GM12875 (cell line): Measurements from ENCODE around the gene OR4D9.

Experiments used
- H3K4me3 ChIP-seq: one replicate; pipeline ENCODE4 v1.5.1; 2011; ENCODE audit warnings: low read depth, low read length, control low read depth
- TF ChIP-seq, protein P1 (sequence below): IDR thresholded peaks from 2 replicates; pipeline ENCODE4 v1.5.1; 2011; ENCODE audit warnings: low read depth, mild to moderate bottlenecking, control low read depth, inconsistent platforms, low read length, moderate library complexity, borderline replicate concordance; ENCODE audit not compliant: insufficient read depth

The OR4D9 gene

DNA sequence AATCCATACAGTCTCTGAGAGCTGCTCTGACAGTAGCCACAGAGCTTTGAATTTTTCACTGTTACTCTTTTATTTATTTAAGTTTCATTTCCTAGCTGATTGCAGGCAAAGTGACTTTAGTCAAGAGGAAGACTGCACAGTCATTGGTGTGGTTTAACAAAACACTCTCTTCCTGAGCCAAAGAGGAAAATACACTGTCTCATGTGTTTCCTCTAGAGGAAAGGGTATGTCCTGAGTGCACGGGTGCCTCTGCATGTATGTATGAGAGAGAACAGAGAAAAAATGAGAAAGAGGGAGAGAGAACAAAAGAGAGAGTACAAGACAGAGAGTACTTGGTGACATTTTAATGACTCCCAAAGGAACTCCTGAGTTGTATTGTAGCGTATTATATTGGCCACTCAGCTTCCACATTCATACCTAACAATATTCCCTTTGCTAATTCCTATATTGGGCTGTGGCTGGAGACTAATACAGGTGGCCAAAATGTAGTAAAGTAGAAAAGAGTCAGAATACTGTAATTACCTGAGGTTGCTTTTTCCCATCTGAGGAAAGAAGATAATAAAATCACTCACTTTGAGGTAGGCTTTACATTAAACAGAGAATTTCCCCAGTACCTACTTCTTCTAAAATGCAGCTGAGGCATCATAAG lies at the start of gene OR4D9:
Gene OR4D9, plus strand, starts transcription at position 599 of the 649 bp plus-strand sequence. CDS start 3,374 bp downstream, outside the sequence.
- H3K4me3 ChIP-seq, result no peak within 1 kb of the TSS
- TF ChIP-seq, protein P1, sequence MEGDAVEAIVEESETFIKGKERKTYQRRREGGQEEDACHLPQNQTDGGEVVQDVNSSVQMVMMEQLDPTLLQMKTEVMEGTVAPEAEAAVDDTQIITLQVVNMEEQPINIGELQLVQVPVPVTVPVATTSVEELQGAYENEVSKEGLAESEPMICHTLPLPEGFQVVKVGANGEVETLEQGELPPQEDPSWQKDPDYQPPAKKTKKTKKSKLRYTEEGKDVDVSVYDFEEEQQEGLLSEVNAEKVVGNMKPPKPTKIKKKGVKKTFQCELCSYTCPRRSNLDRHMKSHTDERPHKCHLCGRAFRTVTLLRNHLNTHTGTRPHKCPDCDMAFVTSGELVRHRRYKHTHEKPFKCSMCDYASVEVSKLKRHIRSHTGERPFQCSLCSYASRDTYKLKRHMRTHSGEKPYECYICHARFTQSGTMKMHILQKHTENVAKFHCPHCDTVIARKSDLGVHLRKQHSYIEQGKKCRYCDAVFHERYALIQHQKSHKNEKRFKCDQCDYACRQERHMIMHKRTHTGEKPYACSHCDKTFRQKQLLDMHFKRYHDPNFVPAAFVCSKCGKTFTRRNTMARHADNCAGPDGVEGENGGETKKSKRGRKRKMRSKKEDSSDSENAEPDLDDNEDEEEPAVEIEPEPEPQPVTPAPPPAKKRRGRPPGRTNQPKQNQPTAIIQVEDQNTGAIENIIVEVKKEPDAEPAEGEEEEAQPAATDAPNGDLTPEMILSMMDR, result no peak

DNA sequence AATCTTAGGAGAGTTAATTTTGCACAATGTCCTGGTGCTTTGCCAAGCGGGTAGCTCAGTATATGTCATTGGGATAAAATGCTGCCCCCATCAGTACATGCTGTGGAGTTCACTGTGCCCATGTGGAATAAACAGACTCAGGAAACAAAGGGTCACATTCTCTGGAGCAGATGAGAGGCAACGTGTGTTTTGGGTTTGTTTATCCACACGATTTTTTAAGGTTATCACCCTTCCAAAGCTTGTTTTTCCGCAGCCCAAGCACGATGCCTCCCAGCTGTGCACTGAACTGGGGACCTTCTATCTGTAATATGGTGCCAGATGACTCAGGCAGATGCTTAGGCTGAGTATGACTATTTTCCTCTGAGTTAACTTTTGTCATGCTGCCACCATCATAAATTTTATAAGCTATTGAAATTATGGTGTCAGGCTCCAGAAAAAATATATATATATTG lies 48.1 kb upstream of the OR4D9 start:
- H3K4me3 ChIP-seq, result no peak overlapping the region
- TF ChIP-seq, protein P1, result no peak

DNA sequence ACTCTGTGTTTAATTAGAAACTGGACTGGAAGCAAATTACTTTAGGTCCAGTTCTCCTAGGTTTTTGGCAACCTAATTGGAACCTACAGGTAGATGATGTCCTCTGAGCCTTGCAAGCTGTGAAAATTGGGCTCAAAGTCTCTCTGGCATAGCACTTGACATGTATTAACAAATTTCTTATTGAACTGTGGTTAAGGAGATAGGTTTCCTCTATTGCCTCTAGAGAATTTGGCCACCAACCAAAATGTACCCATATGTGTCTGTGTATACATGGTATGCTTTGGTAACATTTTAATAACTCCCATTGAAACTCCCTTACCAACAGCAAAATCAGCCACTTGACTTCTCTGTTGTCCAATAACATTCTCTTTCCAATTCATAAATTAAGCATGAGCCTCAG lies 38.3 kb upstream of the OR4D9 start, which contains the start of gene OR4D10:
Gene OR4D10, plus strand, starts transcription at position 301 of the 400 bp plus-strand sequence. CDS start 4,115 bp downstream, outside the sequence.
- no peak within 1 kb of the TSS for H3K4me3 ChIP-seq
- TF ChIP-seq, protein P1, result no peak

- H3K4me3 ChIP-seq, result no peak overlapping the region
- TF ChIP-seq, protein P1, result no peak
Measured at GRCh38 chr11:59475176-59475575, 36.2 kb upstream of the OR4D9 start.

- H3K4me3 ChIP-seq, result no peak overlapping the region
- TF ChIP-seq, protein P1, result no peak
Measured at GRCh38 chr11:59479906-59480305, 31.4 kb upstream of the OR4D9 start.

- no peak overlapping the region for H3K4me3 ChIP-seq
- TF ChIP-seq, protein P1, result no peak
Measured at GRCh38 chr11:59480359-59480758, 31.0 kb upstream of the OR4D9 start.

GRCh38 chr11:59501931-59502330 lies 9.4 kb upstream of the OR4D9 start:
- TF ChIP-seq, protein P1, result no peak
- H3K4me3 ChIP-seq, result no peak overlapping the region
